SK-N-SH treated with all-trans-retinoic acid at 6 μM for 48 hours (cell line): ENCODE measurements around the gene SKIL.

ENCODE experiments used
- ATAC-seq: fragments of 200-7000 bp; cut with Tn5 transposase; 3 replicates; pipeline ENCODE4 v1.9.1; 2020; ENCODE audit warnings: mild to moderate bottlenecking, moderate library complexity
- BACH2 ChIP-seq: fragments of 250-450 bp; sonication (Bioruptor Pico); IDR thresholded peaks from 2 replicates; pipeline ENCODE4 v1.9.0; 2021; ENCODE audit warnings: mild to moderate bottlenecking, borderline replicate concordance
- CREB5 ChIP-seq: fragments of 250-450 bp; sonication (Bioruptor Pico); IDR thresholded peaks from 2 replicates; pipeline ENCODE4 v1.5.1; 2020; ENCODE audit warnings: low read depth, mild to moderate bottlenecking, moderate library complexity
- CSDC2 ChIP-seq: fragments of 250-450 bp; sonication (Bioruptor Pico); IDR thresholded peaks from 2 replicates; pipeline ENCODE4 v1.5.0; 2020; ENCODE audit warnings: mild to moderate bottlenecking, moderate library complexity
- CSRNP3 ChIP-seq: fragments of 250-450 bp; sonication (Bioruptor Pico); IDR thresholded peaks from 2 replicates; pipeline ENCODE4 v1.5.1; 2021; ENCODE audit warnings: mild to moderate bottlenecking, moderate library complexity
- GLIS3 ChIP-seq: fragments of 250-450 bp; sonication (Bioruptor Pico); IDR thresholded peaks from 2 replicates; pipeline ENCODE4 v1.5.0; 2020; ENCODE audit warnings: mild to moderate bottlenecking, moderate library complexity
- OSR1 ChIP-seq: fragments of 250-450 bp; sonication (Bioruptor Pico); IDR thresholded peaks from 2 replicates; pipeline ENCODE4 v1.8.0; 2022; ENCODE audit warnings: moderate library complexity, mild to moderate bottlenecking, inconsistent platforms
- PATZ1 ChIP-seq: fragments of 250-450 bp; sonication (Bioruptor Pico); IDR thresholded peaks from 2 replicates; pipeline ENCODE4 v1.8.0; 2020; ENCODE audit warnings: mild to moderate bottlenecking, moderate library complexity, borderline replicate concordance
- POU6F1 ChIP-seq: fragments of 250-450 bp; sonication (Bioruptor Pico); IDR thresholded peaks from 2 replicates; pipeline ENCODE4 v1.8.0; 2021; ENCODE audit warnings: low read depth, mild to moderate bottlenecking, moderate library complexity, borderline replicate concordance
- PPARA ChIP-seq: fragments of 250-450 bp; sonication (Bioruptor Pico); IDR thresholded peaks from 2 replicates; pipeline ENCODE4 v1.5.0; 2020; ENCODE audit warnings: mild to moderate bottlenecking, borderline replicate concordance
- RARB ChIP-seq: fragments of 250-450 bp; sonication (Bioruptor Pico); IDR thresholded peaks from 2 replicates; pipeline ENCODE4 v1.8.0; 2021; ENCODE audit warnings: mild to moderate bottlenecking, moderate library complexity
- SNAI2 ChIP-seq: fragments of 250-450 bp; sonication (Bioruptor Pico); IDR thresholded peaks from 2 replicates; pipeline ENCODE4 v1.5.0; 2020; ENCODE audit warnings: mild to moderate bottlenecking, moderate library complexity
- TOX ChIP-seq: fragments of 250-450 bp; sonication (Bioruptor Pico); IDR thresholded peaks from 2 replicates; pipeline ENCODE4 v1.8.0; 2021; ENCODE audit warnings: mild to moderate bottlenecking, moderate library complexity, borderline replicate concordance
- ZC3H10 ChIP-seq: fragments of 250-450 bp; sonication (Bioruptor Pico); IDR thresholded peaks from 2 replicates; pipeline ENCODE4 v1.5.1; 2021; ENCODE audit warnings: mild to moderate bottlenecking, moderate library complexity
- ZFP3 ChIP-seq: fragments of 250-450 bp; sonication (Bioruptor Pico); IDR thresholded peaks from 2 replicates; pipeline ENCODE4 v1.5.0; 2020; ENCODE audit warnings: mild to moderate bottlenecking, moderate library complexity
- ZFP30 ChIP-seq: fragments of 450-650 bp; formaldehyde crosslinking; IDR thresholded peaks from 2 replicates; pipeline ENCODE4 v1.5.0; 2022; ENCODE audit warnings: mild to moderate bottlenecking, moderate library complexity
- ZNF565 ChIP-seq: fragments of 450-650 bp; formaldehyde crosslinking; conservative IDR thresholded peaks from 2 replicates; pipeline ENCODE4 v1.5.0; 2020; ENCODE audit warnings: low read depth, mild to moderate bottlenecking, moderate library complexity
- ZNF70 ChIP-seq: fragments of 450-650 bp; formaldehyde crosslinking; IDR thresholded peaks from 2 replicates; pipeline ENCODE4 v1.5.0; 2020; ENCODE audit warnings: mild to moderate bottlenecking, moderate library complexity
- ZNF8 ChIP-seq: fragments of 450-650 bp; formaldehyde crosslinking; IDR thresholded peaks from 2 replicates; pipeline ENCODE4 v1.5.0; 2020; ENCODE audit warnings: mild to moderate bottlenecking, moderate library complexity

SKIL gene

GRCh38 chr3:170424879-170425278 is 67.4 kb downstream of the SKIL start:
- no peak for ATAC-seq
- TF ChIP-seq ZNF565 (CRISPR knock-in tag) (no peak), ZNF8 (CRISPR knock-in tag) (no peak), GLIS3 (CRISPR knock-in tag) (no peak), ZFP30 (CRISPR knock-in tag) (no peak), PATZ1 (CRISPR knock-in tag) (no peak), ZC3H10 (CRISPR knock-in tag) (no peak), ZNF70 (CRISPR knock-in tag) (no peak), CSRNP3 (CRISPR knock-in tag) (no peak), CSDC2 (CRISPR knock-in tag) (no peak)

GRCh38 chr3:170425491-170426239 is 68.2 kb downstream of the SKIL start:
- ATAC-seq = peak; percentile 31; the same call in 1 of the 3 replicates
- TF ChIP-seq PPARA (CRISPR knock-in tag) = no peak
- no peak for TF ChIP-seq PATZ1 (CRISPR knock-in tag)
- no peak for TF ChIP-seq GLIS3 (CRISPR knock-in tag)
- no peak for TF ChIP-seq POU6F1 (CRISPR knock-in tag)
- no peak for TF ChIP-seq RARB
- TF ChIP-seq SNAI2 (CRISPR knock-in tag) = no peak

- peak; percentile 36; the same call in 1 of the 3 replicates for ATAC-seq
- TF ChIP-seq ZFP3 (CRISPR knock-in tag) = no peak
- TF ChIP-seq ZFP30 (CRISPR knock-in tag) = no peak
- TF ChIP-seq GLIS3 (CRISPR knock-in tag) = no peak
- TF ChIP-seq OSR1 = no peak
- no peak for TF ChIP-seq ZNF8 (CRISPR knock-in tag)
- TF ChIP-seq ZNF565 (CRISPR knock-in tag) = no peak
- TF ChIP-seq ZC3H10 (CRISPR knock-in tag) = no peak
- TF ChIP-seq TOX = no peak
- TF ChIP-seq CREB5 (CRISPR knock-in tag) = no peak
- TF ChIP-seq BACH2 (CRISPR knock-in tag) = no peak
- no peak for TF ChIP-seq POU6F1 (CRISPR knock-in tag)
These were observed 68.8 kb downstream of the SKIL start for GRCh38 chr3:170426240-170426797.
